K562 (cell line): ENCODE data around the gene ENTR1. TPM values are rescaled to one million over a fixed set of nuclear protein-coding genes. Genes with fewer than 3 reads are reported as not detected.

ENCODE experiments used
- ARID1B ChIP-seq: fragments of 450-650 bp; IDR thresholded peaks from 2 replicates; pipeline ENCODE4 v1.6.1; 2016; ENCODE audit warnings: antibody characterized with exemption, mild to moderate bottlenecking, inconsistent platforms
- BRD4 ChIP-seq: fragments of 200-600 bp; sonication (generic); IDR thresholded peaks from 2 replicates; pipeline ENCODE4 v1.6.1; 2017; ENCODE audit warnings: inconsistent platforms
- FUS ChIP-seq: fragments of 200-400 bp; formaldehyde crosslinking; optimal IDR thresholded peaks from 2 replicates; pipeline ENCODE3; 2017; ENCODE audit warnings: low read depth, low read length
- HEY1 ChIP-seq: fragments of 250-450 bp; sonication (Bioruptor Pico); IDR thresholded peaks from 2 replicates; pipeline ENCODE4 v1.5.0; 2020; ENCODE audit warnings: mild to moderate bottlenecking, moderate library complexity, borderline replicate concordance
- NCOA4 ChIP-seq: fragments of 450-650 bp; IDR thresholded peaks from 2 replicates; pipeline ENCODE4 v1.6.1; 2018; ENCODE audit warnings: mild to moderate bottlenecking; ENCODE audit not compliant: partially characterized antibody
- SMARCE1 ChIP-seq: fragments of 450-650 bp; IDR thresholded peaks from 2 replicates; pipeline ENCODE4 v1.7.1; 2016; ENCODE audit warnings: mild to moderate bottlenecking
- YBX1 ChIP-seq: fragments of 450-650 bp; IDR thresholded peaks from 2 replicates; pipeline ENCODE4 v1.7.1; 2016; ENCODE audit warnings: mild to moderate bottlenecking
- polyA plus RNA-seq, 8 experiments: library from polyadenylated mRNA; depleted of rRNA in 4 of 8; stranded (reverse) in 5 of 8; unstranded in 3 of 8; fragments of >200 nt; fragmentation: Nextera tagmentation in 2 of 8; fragmentation: Illumina TruSeq in 1 of 8; extraction: Ambion mirVana in 2 of 8; extraction: Trizol in 1 of 8; gene quantifications; 2 replicates each; pipeline versions ENCODE4 v1.2.1 to v1.2.3, GENCODE V29; 2011 to 2014; ENCODE audit warnings: inconsistent platforms in 1 of 8, missing spikeins in 1 of 8
- total RNA-seq, 7 experiments: library from RNA; depleted of rRNA in 6 of 7; stranded (reverse); fragments of >200 nt in 6 of 7; fragmentation: Illumina TruSeq in 2 of 7; extraction: Trizol in 2 of 7; gene quantifications; 2 replicates each; pipeline versions ENCODE4 v1.2.1 to v1.2.3, GENCODE V29; 2011 to 2021; ENCODE audit warnings: low replicate concordance in 1 of 7
- TF ChIP-seq, protein P1 (sequence below), 2 experiments: IDR thresholded peaks; 2 replicates each; pipeline ENCODE4 v1.6.1; 2011; ENCODE audit warnings: borderline replicate concordance in 1 of 2, control low read depth in 1 of 2, low read depth in 1 of 2, low read length in 1 of 2, mild to moderate bottlenecking in 1 of 2, mixed read lengths in 1 of 2, moderate library complexity in 1 of 2; ENCODE audit not compliant: insufficient read depth in 1 of 2, insufficient read length in 1 of 2, poor library complexity in 1 of 2, severe bottlenecking in 1 of 2; ENCODE audit errors: extremely low read depth in 1 of 2
- TF ChIP-seq, protein P2 (sequence below): fragments of 450-650 bp; IDR thresholded peaks from one replicate; pipeline ENCODE4 v1.6.1; 2018; ENCODE audit warnings: mild to moderate bottlenecking, moderate library complexity; ENCODE audit not compliant: partially characterized antibody
- TF ChIP-seq, protein P3 (sequence below): fragments of 450-650 bp; formaldehyde crosslinking; IDR thresholded peaks from 2 replicates; pipeline ENCODE4 v1.4.0; 2020; ENCODE audit warnings: mild to moderate bottlenecking, mixed read lengths
- TF ChIP-seq, protein P4 (sequence below), 3 experiments: IDR thresholded peaks in 2 of 3; conservative IDR thresholded peaks in 1 of 3; 2 replicates each; pipeline ENCODE4 v1.5.1; 2011 to 2012; ENCODE audit warnings: low read length in 3 of 3, mild to moderate bottlenecking in 3 of 3, control low read depth in 2 of 3, improper control_type of control experiment in 1 of 3, inconsistent platforms in 1 of 3, low read depth in 1 of 3, mixed read lengths in 1 of 3, moderate library complexity in 1 of 3; ENCODE audit not compliant: insufficient read depth in 2 of 3

ENTR1 gene
- total and polyA plus RNA-seq, 9 of the 15 experiments (the other 6 are each of a cell fraction or from before 2014, with no cell fraction given) = 6.7 to 106 (median 72.6) TPM

DNA sequence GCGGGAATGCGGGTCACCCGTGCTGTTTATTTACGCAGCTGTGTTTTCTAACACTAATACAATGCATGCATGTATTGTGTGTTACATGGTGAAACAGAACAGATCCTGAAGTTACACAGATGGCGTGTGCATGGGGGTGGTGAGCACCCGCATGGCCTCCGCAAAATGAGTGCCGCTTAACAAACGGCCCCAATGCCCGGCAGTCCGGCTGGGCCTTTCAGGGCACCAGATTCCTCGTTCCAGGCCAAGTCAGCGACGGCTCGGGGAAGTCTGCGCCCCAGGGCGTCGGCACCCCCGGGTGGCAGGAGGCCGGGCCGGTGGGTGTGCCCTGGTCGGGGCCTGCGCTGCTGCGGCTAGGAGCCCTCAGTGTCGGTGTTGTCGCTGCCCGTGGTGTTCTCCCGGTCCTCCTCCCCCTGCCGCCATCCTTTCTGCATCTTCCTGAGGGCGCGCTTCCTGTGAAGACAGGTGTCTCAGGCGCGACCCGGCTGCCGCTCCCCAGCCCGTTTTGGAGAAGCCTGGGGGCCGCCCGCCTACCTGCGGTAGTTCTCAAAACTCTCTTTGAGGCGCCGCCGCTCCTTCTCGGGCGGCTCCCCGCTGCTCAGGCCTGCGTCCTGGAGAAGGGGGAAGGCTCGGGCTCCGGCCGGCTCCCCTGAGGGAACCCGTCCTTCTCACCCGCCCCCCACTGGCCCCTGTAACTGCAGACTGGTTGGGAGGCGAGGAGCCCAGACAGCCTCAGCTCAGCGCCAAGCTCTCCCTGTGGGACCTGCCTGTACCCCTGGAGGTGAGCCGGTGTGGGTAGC is 46.3 kb downstream of the ENTR1 start (continued):
- TF ChIP-seq, protein P1, sequence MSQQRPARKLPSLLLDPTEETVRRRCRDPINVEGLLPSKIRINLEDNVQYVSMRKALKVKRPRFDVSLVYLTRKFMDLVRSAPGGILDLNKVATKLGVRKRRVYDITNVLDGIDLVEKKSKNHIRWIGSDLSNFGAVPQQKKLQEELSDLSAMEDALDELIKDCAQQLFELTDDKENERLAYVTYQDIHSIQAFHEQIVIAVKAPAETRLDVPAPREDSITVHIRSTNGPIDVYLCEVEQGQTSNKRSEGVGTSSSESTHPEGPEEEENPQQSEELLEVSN (IDR thresholded peaks at IDR 0.05; ENCODE audit: borderline replicate concordance in 1 of 2, extremely low read depth in 1 of 2, insufficient read depth in 1 of 2, insufficient read length in 1 of 2, low read depth in 1 of 2, low read length in 1 of 2, poor library complexity in 1 of 2, severe bottlenecking in 1 of 2) = no peak
- no peak for TF ChIP-seq BRD4
- no peak for TF ChIP-seq HEY1 (CRISPR knock-in tag)
- peak; percentile 5 for TF ChIP-seq FUS
- TF ChIP-seq SMARCE1 = no peak
- no peak for TF ChIP-seq YBX1
- no peak for TF ChIP-seq NCOA4
- TF ChIP-seq, protein P2, sequence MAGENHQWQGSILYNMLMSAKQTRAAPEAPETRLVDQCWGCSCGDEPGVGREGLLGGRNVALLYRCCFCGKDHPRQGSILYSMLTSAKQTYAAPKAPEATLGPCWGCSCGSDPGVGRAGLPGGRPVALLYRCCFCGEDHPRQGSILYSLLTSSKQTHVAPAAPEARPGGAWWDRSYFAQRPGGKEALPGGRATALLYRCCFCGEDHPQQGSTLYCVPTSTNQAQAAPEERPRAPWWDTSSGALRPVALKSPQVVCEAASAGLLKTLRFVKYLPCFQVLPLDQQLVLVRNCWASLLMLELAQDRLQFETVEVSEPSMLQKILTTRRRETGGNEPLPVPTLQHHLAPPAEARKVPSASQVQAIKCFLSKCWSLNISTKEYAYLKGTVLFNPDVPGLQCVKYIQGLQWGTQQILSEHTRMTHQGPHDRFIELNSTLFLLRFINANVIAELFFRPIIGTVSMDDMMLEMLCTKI = no peak
- no peak for TF ChIP-seq ARID1B
- TF ChIP-seq, protein P3, sequence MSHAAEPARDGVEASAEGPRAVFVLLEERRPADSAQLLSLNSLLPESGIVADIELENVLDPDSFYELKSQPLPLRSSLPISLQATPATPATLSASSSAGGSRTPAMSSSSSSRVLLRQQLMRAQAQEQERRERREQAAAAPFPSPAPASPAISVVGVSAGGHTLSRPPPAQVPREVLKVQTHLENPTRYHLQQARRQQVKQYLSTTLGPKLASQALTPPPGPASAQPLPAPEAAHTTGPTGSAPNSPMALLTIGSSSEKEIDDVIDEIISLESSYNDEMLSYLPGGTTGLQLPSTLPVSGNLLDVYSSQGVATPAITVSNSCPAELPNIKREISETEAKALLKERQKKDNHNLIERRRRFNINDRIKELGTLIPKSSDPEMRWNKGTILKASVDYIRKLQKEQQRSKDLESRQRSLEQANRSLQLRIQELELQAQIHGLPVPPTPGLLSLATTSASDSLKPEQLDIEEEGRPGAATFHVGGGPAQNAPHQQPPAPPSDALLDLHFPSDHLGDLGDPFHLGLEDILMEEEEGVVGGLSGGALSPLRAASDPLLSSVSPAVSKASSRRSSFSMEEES (CRISPR knock-in tag) = no peak
- TF ChIP-seq, protein P4, sequence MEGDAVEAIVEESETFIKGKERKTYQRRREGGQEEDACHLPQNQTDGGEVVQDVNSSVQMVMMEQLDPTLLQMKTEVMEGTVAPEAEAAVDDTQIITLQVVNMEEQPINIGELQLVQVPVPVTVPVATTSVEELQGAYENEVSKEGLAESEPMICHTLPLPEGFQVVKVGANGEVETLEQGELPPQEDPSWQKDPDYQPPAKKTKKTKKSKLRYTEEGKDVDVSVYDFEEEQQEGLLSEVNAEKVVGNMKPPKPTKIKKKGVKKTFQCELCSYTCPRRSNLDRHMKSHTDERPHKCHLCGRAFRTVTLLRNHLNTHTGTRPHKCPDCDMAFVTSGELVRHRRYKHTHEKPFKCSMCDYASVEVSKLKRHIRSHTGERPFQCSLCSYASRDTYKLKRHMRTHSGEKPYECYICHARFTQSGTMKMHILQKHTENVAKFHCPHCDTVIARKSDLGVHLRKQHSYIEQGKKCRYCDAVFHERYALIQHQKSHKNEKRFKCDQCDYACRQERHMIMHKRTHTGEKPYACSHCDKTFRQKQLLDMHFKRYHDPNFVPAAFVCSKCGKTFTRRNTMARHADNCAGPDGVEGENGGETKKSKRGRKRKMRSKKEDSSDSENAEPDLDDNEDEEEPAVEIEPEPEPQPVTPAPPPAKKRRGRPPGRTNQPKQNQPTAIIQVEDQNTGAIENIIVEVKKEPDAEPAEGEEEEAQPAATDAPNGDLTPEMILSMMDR (IDR thresholded peaks at IDR 0.05 in 2 of 3, conservative IDR thresholded peaks at IDR 0.05 in 1 of 3; ENCODE audit: insufficient read depth in 2 of 3, low read depth in 1 of 3, low read length in 3 of 3) = peak in 1 of 3 experiments; percentile 11; a peak in 1 of 6 replicates
- TF ChIP-seq, all 486 proteins: peak for 31
